Caco-2 (cell line): Measurements from ENCODE around the gene ADIPOQ. TPM values are rescaled to one million over a fixed set of nuclear protein-coding genes. Genes with fewer than 3 reads are reported as not detected.
"Not testable (repeated sequence)": the region's sequence is repeated elsewhere in the genome, so short reads cannot be mapped to it uniquely, and the experiment has no call there.

Experiments
- BruUV-seq: library from RNA; stranded (reverse); fragments of 400-500 nt; replicated peaks from 2 replicates; lab custom pipeline; 2021; lab: Mats Ljungman, UMichigan
- CTCF ChIA-PET: fragments of 300-600 bp; sonication (Branson Sonifier 250); formaldehyde crosslinking; loops from one replicate; lab custom pipeline; 2022; ENCODE audit warnings: antibody characterized with exemption; lab: Charles Lee
- POLR2A ChIA-PET: fragments of 300-600 bp; sonication (Branson Sonifier 250); formaldehyde crosslinking; loops from one replicate; lab custom pipeline; 2022; ENCODE audit warnings: antibody characterized with exemption; lab: Charles Lee
- DNase-seq, 2 experiments: peaks; one replicate each; pipeline versions ENCODE4 v3.0.0 to v3.0.0-alpha.2; 2020 to 2022
- H3K27me3 ChIP-seq: replicated peaks from 2 replicates; pipeline ENCODE4 v1.6.0; 2011; ENCODE audit warnings: low read length; ENCODE audit not compliant: control insufficient read depth, insufficient read depth
- H3K36me3 ChIP-seq: 2 replicates; pipeline ENCODE4 v1.5.1; 2011; ENCODE audit warnings: low read length; ENCODE audit not compliant: control insufficient read depth, insufficient read depth
- H3K4me1 ChIP-seq: fragments of 250-450 bp; sonication (Bioruptor Pico); 2 replicates; pipeline ENCODE4 v1.5.1; 2020; ENCODE audit warnings: mild to moderate bottlenecking
- H3K4me3 ChIP-seq: 2 replicates; pipeline ENCODE4 v1.5.1; 2011; ENCODE audit warnings: low read depth, mild to moderate bottlenecking, control low read depth, low read length
- H3K9me3 ChIP-seq: fragments of 250-450 bp; sonication (Bioruptor Pico); 2 replicates; pipeline ENCODE4 v1.5.1; 2020; ENCODE audit warnings: mild to moderate bottlenecking, moderate library complexity
- H3K27ac Mint-ChIP-seq: one replicate; pipeline ENCODE4 v1.8.0; 2022; ENCODE audit warnings: mixed read lengths; ENCODE audit not compliant: unreplicated experiment
- H3K27me3 Mint-ChIP-seq: one replicate; pipeline ENCODE4 v1.8.0; 2022; ENCODE audit warnings: mixed read lengths; ENCODE audit not compliant: insufficient read depth, unreplicated experiment
- H3K36me3 Mint-ChIP-seq: one replicate; pipeline ENCODE4 v1.8.0; 2022; ENCODE audit warnings: mild to moderate bottlenecking, mixed read lengths; ENCODE audit not compliant: insufficient read depth, unreplicated experiment
- H3K4me1 Mint-ChIP-seq: one replicate; pipeline ENCODE4 v1.8.0; 2022; ENCODE audit warnings: low read depth, mixed read lengths; ENCODE audit not compliant: unreplicated experiment
- H3K4me3 Mint-ChIP-seq: one replicate; pipeline ENCODE4 v1.8.0; 2022; ENCODE audit warnings: mild to moderate bottlenecking, moderate library complexity, mixed read lengths; ENCODE audit not compliant: unreplicated experiment
- H3K9me3 Mint-ChIP-seq: one replicate; pipeline ENCODE4 v1.8.0; 2022; ENCODE audit warnings: mixed read lengths; ENCODE audit not compliant: unreplicated experiment
- CTCF ChIP-seq, 2 experiments: fragments of 200-600 bp in 1 of 2; IDR thresholded peaks; 1 replicate in 1 of 2; 2 replicates in 1 of 2; pipeline versions ENCODE4 v1.5.1 to v1.8.0; 2011 to 2022; ENCODE audit warnings: antibody characterized with exemption in 1 of 2, control low read depth in 1 of 2, inconsistent platforms in 1 of 2, low read depth in 1 of 2, low read length in 1 of 2, mild to moderate bottlenecking in 1 of 2, moderate library complexity in 1 of 2; ENCODE audit not compliant: insufficient read depth in 1 of 2, severe bottlenecking in 1 of 2, unreplicated experiment in 1 of 2
- intact Hi-C: fragments of 100-400 bp; cut with micrococcal nuclease; formaldehyde crosslinking; loops from one replicate; pipeline ENCODE4 v1.10.0; 2022; ENCODE audit not compliant: unreplicated experiment
- total RNA-seq: library from RNA; stranded (reverse); gene quantifications from 2 replicates; pipeline ENCODE4 v1.2.3, GENCODE V29; 2022

ADIPOQ gene
- total RNA-seq, 1 experiment from 2014 or later, result not detected

DNA sequence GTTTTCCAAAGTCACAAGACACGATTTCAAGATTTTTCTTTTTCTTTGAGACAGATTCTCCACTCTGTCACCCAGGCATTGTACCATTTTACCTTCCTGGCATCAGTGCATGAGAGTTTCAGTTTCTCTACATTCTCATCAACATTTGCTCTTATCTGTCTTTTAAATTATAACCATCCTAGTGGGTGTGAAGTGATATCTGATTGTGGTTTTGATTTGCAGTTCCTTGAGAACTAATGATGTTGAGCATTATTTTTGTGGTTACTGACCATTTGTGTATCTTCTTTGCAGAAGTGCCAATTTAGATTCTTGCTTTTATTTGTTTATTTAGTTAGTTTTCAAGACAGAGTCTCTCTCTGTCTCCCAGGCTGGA, 41.2 kb downstream of the ADIPOQ start:
- TF ChIP-seq CTCF (IDR thresholded peaks at IDR 0.05; ENCODE audit: insufficient read depth in 1 of 2, low read depth in 1 of 2, low read length in 1 of 2, severe bottlenecking in 1 of 2, unreplicated experiment in 1 of 2), result no peak
- no peak overlapping the region for H3K27ac Mint-ChIP-seq
- no peak for DNase-seq
- H3K27me3 ChIP-seq, result no peaks in the 10 kb centered on the region
- no peak overlapping the region for H3K4me3 Mint-ChIP-seq
- intact Hi-C loops, result no loop called here
- H3K9me3 ChIP-seq, result no peaks in the 10 kb centered on the region
- no peaks in the 10 kb centered on the region; the same call in 1 of the 2 replicates for H3K4me1 ChIP-seq
- H3K4me3 ChIP-seq, result no peak overlapping the region
- ChIA-PET CTCF (no interaction called here), POLR2A (no interaction called here)
- no peaks in the 10 kb centered on the region for H3K27me3 Mint-ChIP-seq
- no peaks in the 10 kb centered on the region for H3K36me3 Mint-ChIP-seq
- BruUV-seq, result no TSS peak
- no peaks in the 10 kb centered on the region for H3K36me3 ChIP-seq
- H3K4me1 Mint-ChIP-seq, result peaks cover 5% of the 10 kb centered on the region
- no peaks in the 10 kb centered on the region for H3K9me3 Mint-ChIP-seq

DNA sequence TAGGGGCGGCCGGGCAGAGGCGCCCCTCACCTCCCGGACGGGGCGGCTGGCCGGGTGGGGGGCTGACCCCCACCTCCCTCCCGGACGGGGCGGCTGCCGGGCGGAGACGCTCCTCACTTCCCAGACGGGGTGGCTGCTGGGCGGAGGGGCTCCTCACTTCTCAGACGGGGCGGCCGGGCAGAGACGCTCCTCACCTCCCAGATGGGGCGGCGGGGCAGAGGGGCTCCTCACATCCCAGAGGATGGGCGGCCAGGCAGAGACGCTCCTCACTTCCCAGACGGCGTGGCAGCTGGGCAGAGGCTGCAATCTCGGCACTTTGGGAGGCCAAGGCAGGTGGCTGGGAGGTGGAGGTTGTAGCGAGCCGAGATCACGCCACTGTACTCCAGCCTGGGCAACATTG, 42.4 kb downstream of the ADIPOQ start:
- H3K9me3 Mint-ChIP-seq, BruUV-seq: not testable (repeated sequence)

DNA sequence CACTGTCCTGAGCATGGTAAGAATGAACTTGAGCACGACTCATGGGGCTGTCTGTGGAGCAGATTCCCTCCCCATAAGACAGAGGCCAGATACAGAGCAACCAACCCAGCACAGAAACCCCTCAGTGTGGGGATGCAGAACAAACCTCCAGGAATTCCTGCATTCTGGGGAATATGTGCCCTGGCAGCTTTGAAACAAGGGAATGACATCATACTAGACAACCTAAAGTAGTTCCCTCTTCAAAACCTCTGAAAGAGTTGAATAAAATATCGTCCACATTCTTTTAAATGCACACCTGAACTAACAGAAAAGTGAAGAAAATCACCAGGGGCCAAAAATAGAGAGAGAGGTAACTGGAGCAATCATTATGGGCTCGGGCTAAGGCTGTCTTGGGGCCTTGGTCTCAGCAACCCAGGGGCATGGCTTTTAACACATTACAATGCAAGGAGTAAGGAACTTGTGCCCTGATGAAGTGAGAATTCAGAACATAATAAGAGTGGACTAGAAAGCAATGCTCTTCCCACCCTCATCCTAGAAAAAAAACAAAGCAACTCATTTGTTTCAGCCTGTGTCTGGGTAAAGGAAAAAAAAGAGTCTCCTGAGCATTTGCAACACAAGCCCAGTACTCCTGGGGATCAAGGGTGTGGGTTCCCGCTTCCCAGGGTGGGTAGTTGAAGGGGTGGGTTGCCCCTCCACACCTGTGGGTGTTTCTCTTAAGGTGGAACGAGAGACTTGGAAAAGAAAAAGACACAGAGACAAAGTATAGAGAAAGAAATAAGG, 43.9 kb downstream of the ADIPOQ start:
- H3K9me3 Mint-ChIP-seq, result no peaks in the 10 kb centered on the region
- BruUV-seq, result no TSS peak
- H3K27ac Mint-ChIP-seq, result no peak overlapping the region
- Histone ChIP-seq H3K4me3 (no peak overlapping the region), H3K4me1 (peaks cover 3% of the 10 kb centered on the region; the same call in 1 of the 2 replicates), H3K27me3 (no peaks in the 10 kb centered on the region), H3K9me3 (no peaks in the 10 kb centered on the region), H3K36me3 (no peaks in the 10 kb centered on the region)
- no peaks in the 10 kb centered on the region for H3K27me3 Mint-ChIP-seq
- H3K36me3 Mint-ChIP-seq, result no peaks in the 10 kb centered on the region
- intact Hi-C loops, result no loop called here
- no peak for TF ChIP-seq CTCF (IDR thresholded peaks at IDR 0.05; ENCODE audit: insufficient read depth in 1 of 2, low read depth in 1 of 2, low read length in 1 of 2, severe bottlenecking in 1 of 2, unreplicated experiment in 1 of 2)
- no peak overlapping the region for H3K4me3 Mint-ChIP-seq
- H3K4me1 Mint-ChIP-seq, result peaks cover 8% of the 10 kb centered on the region
- DNase-seq, result no peak
- CTCF ChIA-PET, result no interaction called here
- POLR2A ChIA-PET, result no interaction called here

More for the DNA sequence above, 42.4 kb downstream of the ADIPOQ start:
- CTCF ChIA-PET, DNase-seq, H3K9me3 ChIP-seq, intact Hi-C loops, H3K27me3 ChIP-seq, H3K36me3 Mint-ChIP-seq, H3K4me3 ChIP-seq, H3K4me3 Mint-ChIP-seq, POLR2A ChIA-PET, H3K36me3 ChIP-seq, H3K27me3 Mint-ChIP-seq, H3K4me1 ChIP-seq, H3K27ac Mint-ChIP-seq, H3K4me1 Mint-ChIP-seq: not testable (repeated sequence)

- POLR2A ChIA-PET, result not testable (repeated sequence)
These were observed 45.0 kb downstream of the ADIPOQ start for GRCh38 chr3:186887507-186887938.

More at GRCh38 chr3:186887507-186887938, 45.0 kb downstream of the ADIPOQ start:
- CTCF ChIA-PET, H3K4me3 ChIP-seq, H3K27me3 Mint-ChIP-seq, H3K4me3 Mint-ChIP-seq, H3K27me3 ChIP-seq, BruUV-seq, H3K9me3 Mint-ChIP-seq, H3K4me1 ChIP-seq, intact Hi-C loops, H3K27ac Mint-ChIP-seq, DNase-seq, H3K9me3 ChIP-seq, H3K36me3 ChIP-seq, H3K4me1 Mint-ChIP-seq, H3K36me3 Mint-ChIP-seq: not testable (repeated sequence)
